IMR-90 (cell line): ENCODE data around the gene CAMTA1. TPM values are rescaled to one million over a fixed set of nuclear protein-coding genes. Genes with fewer than 3 reads are reported as not detected.
A peak's percentile ranks its signal among the peaks of the same experiment; 100 is the strongest.

ENCODE experiments used
- ATAC-seq: fragments of 200-7000 bp; cut with Tn5 transposase; 2 replicates; pipeline ENCODE4 v1.9.1; 2020; ENCODE audit warnings: low read depth, mild to moderate bottlenecking, moderate library complexity
- BruUV-seq: library from RNA; stranded (reverse); fragments of 400-500 nt; replicated peaks from 2 replicates; lab custom pipeline; 2021; lab: Mats Ljungman, UMichigan
- CTCF ChIA-PET: fragments of 300-600 bp; formaldehyde crosslinking; extraction: SDS; loops from one replicate; lab custom pipeline; 2021; ENCODE audit warnings: antibody characterized with exemption; lab: Yijun Ruan, JAX
- POLR2A ChIA-PET: fragments of 300-600 bp; sonication (Branson Sonifier 250); formaldehyde crosslinking; loops from one replicate; lab custom pipeline; 2022; ENCODE audit warnings: antibody characterized with exemption; ENCODE audit not compliant: unreplicated experiment; lab: Charles Lee
- DNase-seq: peaks from one replicate; pipeline ENCODE4 v3.0.0; 2013
- H2AFZ ChIP-seq: replicated peaks from 2 replicates; pipeline ENCODE3; 2013; ENCODE audit warnings: low read length, mild to moderate bottlenecking; ENCODE audit not compliant: poor library complexity
- H2AK5ac ChIP-seq: 2 replicates; pipeline ENCODE4 v1.6.1; 2013; ENCODE audit warnings: low read depth, low read length, inconsistent platforms
- H2AK9ac ChIP-seq: replicated peaks from 2 replicates; pipeline ENCODE3; 2013; ENCODE audit warnings: mild to moderate bottlenecking, low read depth, low read length, moderate library complexity; ENCODE audit not compliant: poor library complexity
- H2BK120ac ChIP-seq: 2 replicates; pipeline ENCODE4 v1.6.1; 2013; ENCODE audit warnings: low read depth, low read length, inconsistent platforms
- H2BK15ac ChIP-seq: 3 replicates; pipeline ENCODE4 v1.6.1; 2013; ENCODE audit warnings: low read depth, low read length, inconsistent platforms
- H2BK20ac ChIP-seq: 2 replicates; pipeline ENCODE4 v1.6.1; 2013; ENCODE audit warnings: low read depth, mild to moderate bottlenecking, inconsistent platforms, low read length, moderate library complexity
- H2BK5ac ChIP-seq: 2 replicates; pipeline ENCODE4 v1.6.1; 2013; ENCODE audit warnings: mild to moderate bottlenecking, low read depth, low read length, inconsistent platforms; ENCODE audit not compliant: poor library complexity, severe bottlenecking
- H3K14ac ChIP-seq: replicated peaks from 2 replicates; pipeline ENCODE4 v1.6.1; 2013; ENCODE audit warnings: low read depth, low read length, inconsistent platforms
- H3K18ac ChIP-seq: 2 replicates; pipeline ENCODE4 v1.6.1; 2013; ENCODE audit warnings: low read depth, low read length, control low read depth
- H3K23ac ChIP-seq: 2 replicates; pipeline ENCODE4 v1.6.1; 2013; ENCODE audit warnings: low read depth, low read length, inconsistent platforms
- H3K27ac ChIP-seq: 2 replicates; pipeline ENCODE4 v1.5.1; 2013; ENCODE audit warnings: mild to moderate bottlenecking, control low read depth, low read length; ENCODE audit not compliant: insufficient read depth
- H3K27me3 ChIP-seq: 2 replicates; pipeline ENCODE4 v1.6.1; 2013; ENCODE audit warnings: low read length; ENCODE audit not compliant: control insufficient read depth, insufficient read depth
- H3K36me3 ChIP-seq: 2 replicates; pipeline ENCODE4 v1.6.1; 2013; ENCODE audit warnings: low read length, mixed read lengths; ENCODE audit not compliant: control insufficient read depth, insufficient read depth
- H3K4ac ChIP-seq: 2 replicates; pipeline ENCODE4 v1.6.1; 2013; ENCODE audit warnings: low read depth, low read length, inconsistent platforms
- H3K4me1 ChIP-seq: 2 replicates; pipeline ENCODE4 v1.6.1; 2013; ENCODE audit warnings: low read length, mixed read lengths; ENCODE audit not compliant: control insufficient read depth, insufficient read depth
- H3K4me2 ChIP-seq: 2 replicates; pipeline ENCODE4 v1.6.1; 2013; ENCODE audit warnings: low read depth, mild to moderate bottlenecking, control low read depth, low read length, moderate library complexity
- H3K4me3 ChIP-seq: 2 replicates; pipeline ENCODE4 v1.5.1; 2013; ENCODE audit warnings: low read depth, mild to moderate bottlenecking, control low read depth, low read length, moderate library complexity; ENCODE audit not compliant: insufficient read depth
- H3K56ac ChIP-seq: 2 replicates; pipeline ENCODE4 v1.6.1; 2013; ENCODE audit warnings: low read length, inconsistent platforms; ENCODE audit not compliant: insufficient read depth; ENCODE audit errors: extremely low read depth
- H3K79me1 ChIP-seq, 2 experiments: 2 replicates each; pipeline ENCODE4 v1.6.1; 2013; ENCODE audit warnings: low read length in 2 of 2, inconsistent platforms in 1 of 2, low read depth in 1 of 2
- H3K9ac ChIP-seq: 2 replicates; pipeline ENCODE4 v1.6.1; 2013; ENCODE audit warnings: low read depth, low read length, control low read depth
- H3K9me1 ChIP-seq: 2 replicates; pipeline ENCODE4 v1.6.1; 2013; ENCODE audit warnings: low read length, inconsistent platforms; ENCODE audit not compliant: insufficient read depth
- H3K9me3 ChIP-seq: 2 replicates; pipeline ENCODE4 v1.6.1; 2013; ENCODE audit warnings: low read length; ENCODE audit not compliant: control insufficient read depth, insufficient read depth
- H4K20me1 ChIP-seq: 2 replicates; pipeline ENCODE4 v1.6.1; 2013; ENCODE audit warnings: low read length, inconsistent platforms; ENCODE audit not compliant: insufficient read depth
- H4K5ac ChIP-seq: 2 replicates; pipeline ENCODE4 v1.6.1; 2013; ENCODE audit warnings: mild to moderate bottlenecking, low read depth, low read length, control low read depth
- H4K8ac ChIP-seq, 2 experiments: 2 replicates each; pipeline ENCODE4 v1.6.1; 2013; ENCODE audit warnings: low read depth in 2 of 2, low read length in 2 of 2, control low read depth in 1 of 2, inconsistent platforms in 1 of 2
- H4K91ac ChIP-seq: 2 replicates; pipeline ENCODE4 v1.6.1; 2013; ENCODE audit warnings: low read depth, low read length, inconsistent platforms; ENCODE audit not compliant: insufficient read depth
- BHLHE40 ChIP-seq: fragments of 150-350 bp; IDR thresholded peaks from 2 replicates; pipeline ENCODE4 v1.6.1; 2016; ENCODE audit warnings: mild to moderate bottlenecking, low read depth, low read length
- CEBPB ChIP-seq: IDR thresholded peaks from 2 replicates; pipeline ENCODE4 v1.6.1; 2012; ENCODE audit warnings: low read depth, low read length, improper control_type of control experiment
- MAFK ChIP-seq: IDR thresholded peaks from 2 replicates; pipeline ENCODE4 v1.6.1; 2012; ENCODE audit warnings: low read depth, low read length, improper control_type of control experiment
- MAZ ChIP-seq: IDR thresholded peaks from 2 replicates; pipeline ENCODE4 v1.6.1; 2012; ENCODE audit warnings: low read depth, mild to moderate bottlenecking, low read length, improper control_type of control experiment, moderate library complexity, borderline replicate concordance
- WGBS, 2 experiments: methylation state at CpG; one replicate each; pipeline versions ENCODE4 v1.1.5 to v1.1.7; 2013; ENCODE audit warnings: missing lambda C conversion rate in 2 of 2; ENCODE audit not compliant: insufficient read length in 1 of 2; ENCODE audit errors: extremely low coverage in 2 of 2; 5-methylcytosine and 5-hydroxymethylcytosine counted together
- dilution Hi-C: fragments of 300-500 bp; cut with HindIII; formaldehyde crosslinking; loops from one replicate; pipeline ENCODE4 v1.14.3; 2018; ENCODE audit warnings: low sequenced_read_pairs; ENCODE audit not compliant: unreplicated experiment
- in situ Hi-C: fragments of 300-500 bp; cut with MboI; formaldehyde crosslinking; loops from 3 replicates; pipeline ENCODE4 v1.14.3; 2019; ENCODE audit warnings: low sequenced_read_pairs, inconsistent platforms, mixed read lengths
- intact Hi-C: fragments of 100-400 bp; cut with micrococcal nuclease; formaldehyde crosslinking; loops from 2 replicates; pipeline ENCODE4 v1.10.0; 2022
- polyA plus RNA-seq, 3 experiments: library from polyadenylated mRNA; depleted of rRNA; stranded (reverse); fragments of >200 nt; gene quantifications; 2 replicates each; pipeline ENCODE4 v1.2.3, GENCODE V29; 2012; ENCODE audit warnings: low replicate concordance in 1 of 3
- total RNA-seq: library from RNA; depleted of rRNA; stranded (reverse); fragments of >200 nt; gene quantifications from 2 replicates; pipeline ENCODE4 v1.2.3, GENCODE V29; 2012

CAMTA1 gene
- total and polyA plus RNA-seq, 2 of the 4 experiments (the other 2 are of a cell fraction) = 35.5 to 74.3 TPM

DNA sequence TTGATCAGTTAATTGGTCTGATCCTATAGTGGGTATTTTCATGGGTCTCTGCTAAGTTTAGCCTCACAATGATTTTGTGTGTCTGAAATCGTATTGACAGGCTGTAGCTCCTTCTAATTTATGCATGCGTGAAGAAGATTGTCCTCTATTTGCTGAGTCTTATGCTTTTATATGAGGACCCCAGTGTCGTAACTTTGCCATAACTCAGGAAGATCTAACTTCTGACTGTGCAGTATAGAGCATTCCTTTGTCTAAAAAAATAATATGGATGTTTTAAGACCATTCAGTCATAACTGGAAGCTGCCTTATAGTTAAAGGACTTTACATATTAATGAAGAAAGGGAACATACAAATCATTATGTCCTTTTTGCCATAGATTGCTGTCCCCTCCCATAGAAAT lies 73.3 kb downstream of the CAMTA1 start:
- Histone ChIP-seq H2BK20ac (peak overlapping the region; percentile 38; the same call in 1 of the 2 replicates), H4K5ac (no peak overlapping the region), H2AFZ (no peak overlapping the region), H2BK120ac (peak overlapping the region; percentile 64), H3K9me1 (peaks cover 6% of the 10 kb centered on the region), H2AK5ac (peak overlapping the region; percentile 10; the same call in 1 of the 2 replicates), H3K23ac (no peak overlapping the region; the same call in 1 of the 2 replicates), H3K18ac (no peak overlapping the region), H3K4ac (peak overlapping the region; percentile 5; the same call in 1 of the 2 replicates), H3K9me3 (no peaks in the 10 kb centered on the region), H2AK9ac (no peak overlapping the region), H3K4me3 (no peak overlapping the region), H2BK15ac (0 out of 3 replicates have a peak overlapping the region, but pooled peaks have one; percentile 25), H3K14ac (0 out of 2 replicates have a peak overlapping the region, but pooled peaks have one; percentile 10), H4K20me1 (no peaks in the 10 kb centered on the region), H2BK5ac (peak overlapping the region; percentile 41), H3K36me3 (peaks cover 7% of the 10 kb centered on the region), H4K91ac (no peak overlapping the region; the same call in 1 of the 2 replicates), H3K27ac (no peak overlapping the region), H3K9ac (no peak overlapping the region), H3K4me2 (no peak overlapping the region), H3K79me1 (peaks cover 20 to 58% of the 10 kb centered on the region in 2 experiments), H3K27me3 (no peaks in the 10 kb centered on the region), H3K56ac (no peak overlapping the region; the same call in 1 of the 2 replicates), H3K4me1 (peaks cover 18% of the 10 kb centered on the region), H4K8ac (no peak overlapping the region)
- in situ Hi-C loops = no loop called here
- no TSS peak for BruUV-seq
- ATAC-seq = peak; percentile 22; the same call in 1 of the 2 replicates
- ChIA-PET POLR2A (no interaction called here), CTCF (interaction anchor here (0.6 to 1.2 kb wide), 2 partner anchors 16 to 322 kb away, joined by 3 to 4 read pairs; no protein-coding TSS in a partner anchor)
- no peak for DNase-seq
- intact Hi-C loops = no loop called here
- dilution Hi-C loops = no loop called here
- WGBS, 2 experiments = 90% methylated on average over 2 of the region's 3 CpGs; no CpG with 5 or more reads in 1 of the 2 experiments
- TF ChIP-seq MAFK (0 out of 2 replicates have a peak, but pooled peaks have one; percentile 4), BHLHE40 (no peak), CEBPB (0 out of 2 replicates have a peak, but pooled peaks have one; percentile 23), MAZ (no peak)
